ENCODE data around the gene TJP2. TPM values are rescaled to one million over a fixed set of nuclear protein-coding genes. Genes with fewer than 3 reads are reported as not detected.

Gene TJP2
- polyA plus RNA-seq, 5 donors = 75.5 to 131 (median 122) TPM

Other genes with a start within 250 kb of the TJP2 start
- not detected for gene PRKACG, start 160.2 kb upstream of the TJP2 start, polyA plus RNA-seq (ENCODE audit: insufficient read depth in 1 of 5, insufficient read length in 5 of 5, low replicate concordance in 1 of 5)
- gene FXN, start 138.5 kb upstream of the TJP2 start, polyA plus RNA-seq (ENCODE audit: insufficient read depth in 1 of 5, insufficient read length in 5 of 5, low replicate concordance in 1 of 5) = 10 to 100 TPM; 21.3 to 25.5 (median 24.6) TPM
- 10 to 100 TPM; 28.3 to 54.4 (median 50.2) TPM for gene ENTREP1, start 150.9 kb downstream of the TJP2 start, polyA plus RNA-seq (ENCODE audit: insufficient read depth in 1 of 5, insufficient read length in 5 of 5, low replicate concordance in 1 of 5)